Ishikawa (cell line): ENCODE data around the gene TMC3.

Experiments
- CREB1 ChIP-seq: IDR thresholded peaks from 2 replicates; pipeline ENCODE4 v1.6.1; 2012; ENCODE audit warnings: low read depth
- EP300 ChIP-seq: IDR thresholded peaks from 2 replicates; pipeline ENCODE4 v1.6.1; 2012; ENCODE audit warnings: borderline replicate concordance
- TCF12 ChIP-seq: IDR thresholded peaks from 2 replicates; pipeline ENCODE4 v1.6.1; 2012; ENCODE audit warnings: low read depth

DNA sequence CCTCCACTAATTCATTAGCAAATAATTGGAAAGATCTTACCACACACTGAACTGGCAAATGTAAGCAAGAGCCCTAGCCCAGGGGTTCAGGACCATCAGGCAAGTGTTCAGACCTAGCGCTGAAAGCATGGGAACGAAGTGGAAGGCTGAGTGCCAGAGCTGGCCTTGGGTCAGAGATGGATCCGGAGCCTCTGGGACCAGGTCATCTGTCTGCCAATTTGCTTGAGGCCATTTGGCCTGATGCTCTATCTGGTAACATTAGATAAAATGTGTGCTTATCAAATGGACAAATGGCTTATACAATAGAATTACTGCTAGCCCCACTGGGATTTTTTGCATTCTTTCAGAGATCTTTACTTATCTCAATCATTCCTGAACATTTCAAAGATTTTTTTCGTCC is 1.4 kb upstream of the TMC3 start:
- TF ChIP-seq TCF12 (no peak), EP300 (no peak), CREB1 (no peak)
